ENCODE data around the gene NBR1. TPM values are rescaled to one million over a fixed set of nuclear protein-coding genes. Genes with fewer than 3 reads are reported as not detected.
"Not testable (repeated sequence)": the region's sequence is repeated elsewhere in the genome, so short reads cannot be mapped to it uniquely, and the experiment has no call there.

The NBR1 gene
- total RNA-seq, 1 experiment from 2014 or later = 60.8 TPM

DNA sequence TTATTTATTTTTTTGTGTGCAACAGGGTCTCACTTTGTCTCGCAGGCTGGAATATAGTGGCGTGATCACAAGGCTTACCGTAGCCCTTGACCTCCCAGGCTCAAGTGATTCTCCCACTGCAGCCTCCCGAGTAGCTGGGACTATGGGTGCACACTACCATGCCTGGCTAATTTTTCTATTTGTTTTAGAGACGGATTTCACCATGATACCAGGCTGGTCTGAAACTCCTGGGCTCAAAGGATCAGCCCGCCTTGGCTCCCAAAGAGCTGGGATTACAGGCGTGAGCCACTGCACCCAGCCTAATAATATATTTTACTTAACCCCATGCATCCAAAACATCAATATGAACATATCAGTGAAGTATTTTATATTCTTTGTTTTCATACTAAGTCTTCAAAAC, 55.4 kb downstream of the NBR1 start:
- H3K79me2 ChIP-seq (ENCODE audit: insufficient read depth, low read length) = no peaks in the 10 kb centered on the region
- H3K36me3 ChIP-seq (ENCODE audit: control insufficient read depth in 1 of 2, insufficient read depth in 2 of 2, low read length in 2 of 2) = no peaks in the 10 kb centered on the region
- H2AFZ ChIP-seq (ENCODE audit: low read depth, low read length, poor library complexity, severe bottlenecking) = no peak overlapping the region
- no peak overlapping the region for H3K27ac ChIP-seq (ENCODE audit: low read depth, low read length)
- no peaks in the 10 kb centered on the region for H3K4me1 ChIP-seq (ENCODE audit: control insufficient read depth in 1 of 2, insufficient read depth in 2 of 2, low read length in 2 of 2)
- H3K9me2 ChIP-seq (ENCODE audit: insufficient read depth) = no peaks in the 10 kb centered on the region
- no peak for DNase-seq (ENCODE audit: low read depth, low spot score)
- no peak for ATAC-seq
- H3K9ac ChIP-seq (ENCODE audit: low read length) = no peak overlapping the region
- RAD21 ChIA-PET (ENCODE audit: low non-redundant PET in 1 of 2, low total read pairs in 2 of 2, uncharacterized antibody in 2 of 2, unreplicated experiment in 2 of 2) = no interaction called here
- no peaks in the 10 kb centered on the region for H4K20me1 ChIP-seq (ENCODE audit: insufficient read depth)
- BruUV-seq (replicated peaks) = no TSS peak
- no peaks in the 10 kb centered on the region for H3K9me3 ChIP-seq (ENCODE audit: control insufficient read depth in 1 of 2, insufficient read depth in 1 of 2, low read depth in 1 of 2, low read length in 2 of 2)
- no peak overlapping the region for H3K4me2 ChIP-seq (ENCODE audit: low read length)
- intact Hi-C loops (cut with micrococcal nuclease) = no loop called here
- H3K4me3 ChIP-seq (replicated peaks in 1 of 2; ENCODE audit: low read depth in 1 of 2, low read length in 2 of 2) = no peak overlapping the region
- POLR2A ChIA-PET = interaction anchor here (1.7 kb wide), 1 partner anchor 89 kb away, joined by 4 read pairs; no protein-coding TSS in a partner anchor
- H3K27me3 ChIP-seq (ENCODE audit: insufficient read depth, low read length) = no peaks in the 10 kb centered on the region
- TF ChIP-seq, protein P1, sequence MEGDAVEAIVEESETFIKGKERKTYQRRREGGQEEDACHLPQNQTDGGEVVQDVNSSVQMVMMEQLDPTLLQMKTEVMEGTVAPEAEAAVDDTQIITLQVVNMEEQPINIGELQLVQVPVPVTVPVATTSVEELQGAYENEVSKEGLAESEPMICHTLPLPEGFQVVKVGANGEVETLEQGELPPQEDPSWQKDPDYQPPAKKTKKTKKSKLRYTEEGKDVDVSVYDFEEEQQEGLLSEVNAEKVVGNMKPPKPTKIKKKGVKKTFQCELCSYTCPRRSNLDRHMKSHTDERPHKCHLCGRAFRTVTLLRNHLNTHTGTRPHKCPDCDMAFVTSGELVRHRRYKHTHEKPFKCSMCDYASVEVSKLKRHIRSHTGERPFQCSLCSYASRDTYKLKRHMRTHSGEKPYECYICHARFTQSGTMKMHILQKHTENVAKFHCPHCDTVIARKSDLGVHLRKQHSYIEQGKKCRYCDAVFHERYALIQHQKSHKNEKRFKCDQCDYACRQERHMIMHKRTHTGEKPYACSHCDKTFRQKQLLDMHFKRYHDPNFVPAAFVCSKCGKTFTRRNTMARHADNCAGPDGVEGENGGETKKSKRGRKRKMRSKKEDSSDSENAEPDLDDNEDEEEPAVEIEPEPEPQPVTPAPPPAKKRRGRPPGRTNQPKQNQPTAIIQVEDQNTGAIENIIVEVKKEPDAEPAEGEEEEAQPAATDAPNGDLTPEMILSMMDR (IDR thresholded peaks at IDR 0.05 in 2 of 3, conservative IDR thresholded peaks at IDR 0.05 in 1 of 3; ENCODE audit: borderline replicate concordance in 1 of 3, insufficient read depth in 1 of 3, low read depth in 2 of 3, low read length in 2 of 3) = no peak
- TF ChIP-seq SRF (IDR thresholded peaks at IDR 0.05; ENCODE audit: low read depth) = no peak
- no peak for TF ChIP-seq CBX3 (IDR thresholded peaks at IDR 0.05; ENCODE audit: low read depth)
- TF ChIP-seq, protein P2, sequence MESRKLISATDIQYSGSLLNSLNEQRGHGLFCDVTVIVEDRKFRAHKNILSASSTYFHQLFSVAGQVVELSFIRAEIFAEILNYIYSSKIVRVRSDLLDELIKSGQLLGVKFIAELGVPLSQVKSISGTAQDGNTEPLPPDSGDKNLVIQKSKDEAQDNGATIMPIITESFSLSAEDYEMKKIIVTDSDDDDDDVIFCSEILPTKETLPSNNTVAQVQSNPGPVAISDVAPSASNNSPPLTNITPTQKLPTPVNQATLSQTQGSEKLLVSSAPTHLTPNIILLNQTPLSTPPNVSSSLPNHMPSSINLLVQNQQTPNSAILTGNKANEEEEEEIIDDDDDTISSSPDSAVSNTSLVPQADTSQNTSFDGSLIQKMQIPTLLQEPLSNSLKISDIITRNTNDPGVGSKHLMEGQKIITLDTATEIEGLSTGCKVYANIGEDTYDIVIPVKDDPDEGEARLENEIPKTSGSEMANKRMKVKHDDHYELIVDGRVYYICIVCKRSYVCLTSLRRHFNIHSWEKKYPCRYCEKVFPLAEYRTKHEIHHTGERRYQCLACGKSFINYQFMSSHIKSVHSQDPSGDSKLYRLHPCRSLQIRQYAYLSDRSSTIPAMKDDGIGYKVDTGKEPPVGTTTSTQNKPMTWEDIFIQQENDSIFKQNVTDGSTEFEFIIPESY (IDR thresholded peaks at IDR 0.05; ENCODE audit: extremely low read depth, insufficient replicate concordance, low read length) = no peak
- TF ChIP-seq FOSL1 (IDR thresholded peaks at IDR 0.05; ENCODE audit: low read depth) = no peak
- CTCF ChIA-PET = no interaction called here

DNA sequence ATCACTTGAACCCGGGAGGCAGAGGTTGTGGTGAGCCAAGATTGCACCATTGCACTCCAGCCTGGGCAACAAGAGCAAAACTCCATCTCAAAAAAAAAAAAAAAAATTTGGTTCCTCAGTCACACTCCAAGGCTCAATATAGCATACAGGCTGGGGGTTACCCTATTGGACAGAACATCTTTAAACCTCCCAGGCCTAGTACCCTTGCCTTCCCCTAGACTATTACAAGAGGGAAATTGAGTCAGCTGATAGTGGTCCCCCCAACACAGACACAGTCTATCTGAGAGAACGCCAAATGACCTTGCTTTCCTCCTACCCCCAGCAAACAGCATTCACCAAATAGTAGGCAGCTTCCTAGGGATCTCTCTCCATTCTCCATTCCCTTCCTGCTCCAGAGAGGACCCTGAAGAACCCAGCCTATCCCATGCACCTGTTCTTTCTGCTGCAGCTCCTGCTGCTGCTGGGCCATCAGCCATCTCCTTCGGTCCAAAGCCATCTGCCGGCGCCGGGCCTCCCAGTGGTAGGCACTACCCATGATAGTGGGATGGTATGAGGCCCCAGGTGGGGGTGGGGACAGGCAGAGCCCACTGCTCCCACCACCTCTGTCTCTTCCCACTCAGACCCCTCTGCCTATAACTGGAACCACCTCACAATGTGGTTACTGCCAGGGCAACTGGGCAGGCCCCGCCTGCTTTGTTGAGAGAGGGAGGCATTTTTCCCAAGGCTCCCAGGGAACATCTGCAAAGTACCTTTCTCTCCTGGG, 57.2 kb downstream of the NBR1 start, which contains the start of gene CCDC200:
TSS of gene CCDC200 (minus strand) at position 604 of the 763 bp plus-strand sequence. CDS start at position 535, 69 bp downstream.
- RAD21 ChIA-PET (ENCODE audit: low non-redundant PET in 1 of 2, low total read pairs in 2 of 2, uncharacterized antibody in 2 of 2, unreplicated experiment in 2 of 2); H2AFZ ChIP-seq (ENCODE audit: low read depth, low read length, poor library complexity, severe bottlenecking); CTCF ChIA-PET; H3K4me1 ChIP-seq (ENCODE audit: control insufficient read depth in 1 of 2, insufficient read depth in 2 of 2, low read length in 2 of 2); H3K27ac ChIP-seq (ENCODE audit: low read depth, low read length); H3K9me3 ChIP-seq (ENCODE audit: control insufficient read depth in 1 of 2, insufficient read depth in 1 of 2, low read depth in 1 of 2, low read length in 2 of 2); H3K36me3 ChIP-seq (ENCODE audit: control insufficient read depth in 1 of 2, insufficient read depth in 2 of 2, low read length in 2 of 2); H3K4me2 ChIP-seq (ENCODE audit: low read length); H3K79me2 ChIP-seq (ENCODE audit: insufficient read depth, low read length); H4K20me1 ChIP-seq (ENCODE audit: insufficient read depth); H3K4me3 ChIP-seq (replicated peaks in 1 of 2; ENCODE audit: low read depth in 1 of 2, low read length in 2 of 2); H3K9me2 ChIP-seq (ENCODE audit: insufficient read depth); H3K27me3 ChIP-seq (ENCODE audit: insufficient read depth, low read length); POLR2A ChIA-PET; DNase-seq (ENCODE audit: low read depth, low spot score); BruUV-seq (replicated peaks); intact Hi-C loops (cut with micrococcal nuclease); H3K9ac ChIP-seq (ENCODE audit: low read length): not testable (repeated sequence)
- ATAC-seq = peak; percentile 38

DNA sequence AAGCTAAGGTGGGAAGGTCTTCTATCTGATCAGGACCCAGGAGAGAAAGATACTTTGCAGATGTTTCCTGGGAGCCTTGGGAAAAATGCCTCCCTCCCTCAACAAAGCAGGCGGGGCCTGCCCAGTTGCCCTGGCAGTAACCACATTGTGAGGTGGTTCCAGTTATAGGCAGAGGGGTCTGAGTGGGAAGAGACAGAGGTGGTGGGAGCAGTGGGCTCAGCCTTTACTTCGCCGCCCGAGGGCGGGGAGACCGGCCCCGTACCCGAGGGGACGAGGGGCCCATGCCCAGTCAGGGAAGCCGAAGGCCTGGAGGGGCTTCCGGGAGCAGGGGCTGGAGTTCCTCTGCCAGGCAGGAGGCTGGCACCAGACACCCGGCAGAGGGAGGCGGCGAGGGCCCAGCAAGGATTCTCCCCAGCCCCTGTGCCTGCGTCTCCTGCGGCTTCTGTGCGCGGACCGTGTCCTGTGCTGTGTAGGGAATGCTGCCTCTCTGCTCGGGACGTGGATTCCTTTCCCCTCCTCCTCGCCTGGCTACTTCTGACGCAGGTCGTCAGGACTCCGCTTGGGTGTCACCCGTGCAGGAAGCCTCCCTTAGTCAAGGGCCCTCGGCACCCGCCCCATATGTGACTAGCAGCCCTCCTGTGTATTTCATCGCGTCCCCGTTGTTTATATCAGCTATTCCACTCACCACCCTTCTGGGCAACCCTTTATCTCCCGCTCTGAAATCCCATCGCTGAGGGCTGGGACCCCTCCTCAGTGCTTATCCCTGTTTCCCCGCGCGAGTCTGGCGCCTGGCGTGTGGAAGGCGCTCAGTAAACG, 60.4 kb downstream of the NBR1 start:
- H3K9me2 ChIP-seq (ENCODE audit: insufficient read depth); H3K27me3 ChIP-seq (ENCODE audit: insufficient read depth, low read length); H3K4me3 ChIP-seq (replicated peaks in 1 of 2; ENCODE audit: low read depth in 1 of 2, low read length in 2 of 2); RAD21 ChIA-PET (ENCODE audit: low non-redundant PET in 1 of 2, low total read pairs in 2 of 2, uncharacterized antibody in 2 of 2, unreplicated experiment in 2 of 2); CTCF ChIA-PET; H3K9ac ChIP-seq (ENCODE audit: low read length); H3K4me2 ChIP-seq (ENCODE audit: low read length); H2AFZ ChIP-seq (ENCODE audit: low read depth, low read length, poor library complexity, severe bottlenecking); ATAC-seq; H3K79me2 ChIP-seq (ENCODE audit: insufficient read depth, low read length); H4K20me1 ChIP-seq (ENCODE audit: insufficient read depth); BruUV-seq (replicated peaks); intact Hi-C loops (cut with micrococcal nuclease); H3K36me3 ChIP-seq (ENCODE audit: control insufficient read depth in 1 of 2, insufficient read depth in 2 of 2, low read length in 2 of 2); DNase-seq (ENCODE audit: low read depth, low spot score); H3K27ac ChIP-seq (ENCODE audit: low read depth, low read length); H3K4me1 ChIP-seq (ENCODE audit: control insufficient read depth in 1 of 2, insufficient read depth in 2 of 2, low read length in 2 of 2); POLR2A ChIA-PET; H3K9me3 ChIP-seq (ENCODE audit: control insufficient read depth in 1 of 2, insufficient read depth in 1 of 2, low read depth in 1 of 2, low read length in 2 of 2): not testable (repeated sequence)
